Colonic mucosa (tissue), 4 donors: ENCODE results near the gene DNASE1L1. TPM values are rescaled to one million over a fixed set of nuclear protein-coding genes. Genes with fewer than 3 reads are reported as not detected.

Experiments used
- DNase-seq: peaks from one replicate; pipeline ENCODE4 v3.0.0-alpha.2; 2020
- H3K27ac ChIP-seq: fragments of 200-600 bp; one replicate; pipeline ENCODE4 v1.8.0; 2021
- H3K27me3 ChIP-seq: fragments of 200-600 bp; one replicate; pipeline ENCODE4 v1.8.0; 2021
- H3K36me3 ChIP-seq: fragments of 200-600 bp; one replicate; pipeline ENCODE4 v1.8.0; 2021
- H3K4me1 ChIP-seq: fragments of 200-600 bp; one replicate; pipeline ENCODE4 v1.8.0; 2021; ENCODE audit warnings: mild to moderate bottlenecking
- H3K4me3 ChIP-seq: fragments of 200-600 bp; one replicate; pipeline ENCODE4 v1.8.0; 2021
- H3K9ac ChIP-seq, 2 donors: one replicate each; pipeline ENCODE4 v1.7.0; 2013; ENCODE audit warnings: control low read depth in 2 of 2, low read depth in 2 of 2, low read length in 2 of 2
- H3K9me3 ChIP-seq: fragments of 200-600 bp; one replicate; pipeline ENCODE4 v1.8.0; 2021
- CTCF ChIP-seq: fragments of 200-600 bp; IDR thresholded peaks from one replicate; pipeline ENCODE4 v1.8.0; 2022; ENCODE audit warnings: antibody characterized with exemption, mild to moderate bottlenecking
- intact Hi-C: fragments of 100-400 bp; cut with DNase I; formaldehyde crosslinking; loops from one replicate; pipeline ENCODE4 v1.14.1; 2022
- total RNA-seq, 2 donors: library from RNA; stranded (reverse); fragmentation: NEBNext Ultra II Directional in 1 of 2; extraction: Animal tissue kit (Norgen Biotek cat#: 25700) in 1 of 2; gene quantifications; one replicate each; pipeline ENCODE4 v1.2.1, GENCODE V29; 2021
- donor health status: healthy.
- donor health status: DM: no; HTN: no; CAD: no.
- donor health status: DM: no; HTN: no; CAD: no.

The DNASE1L1 gene
- total RNA-seq, 2 donors from 2014 or later: 19.1 to 29.2 TPM

- intact Hi-C loops: no loop called here
- no peaks in the 10 kb centered on the region for H3K9me3 ChIP-seq
- no peak for TF ChIP-seq CTCF
- no peaks in the 10 kb centered on the region for H3K36me3 ChIP-seq
- peak overlapping the region; percentile 72 for H3K4me3 ChIP-seq
- H3K27me3 ChIP-seq: no peaks in the 10 kb centered on the region
- H3K27ac ChIP-seq: peak overlapping the region; percentile 89
- H3K9ac ChIP-seq: peak overlapping the region; percentile 81 to 84
- no peaks in the 10 kb centered on the region for H3K4me1 ChIP-seq
- DNase-seq: peak; percentile 41
Observed at GRCh38 chrX:154412468-154412867, 3.4 kb upstream of the DNASE1L1 start.

GRCh38 chrX:154411981-154412340 lies 2.9 kb upstream of the DNASE1L1 start:
- Histone ChIP-seq H3K27me3 (no peaks in the 10 kb centered on the region), H3K4me3 (peak overlapping the region; percentile 72), H3K4me1 (no peaks in the 10 kb centered on the region), H3K9ac (peak overlapping the region; percentile 81 to 84), H3K36me3 (no peaks in the 10 kb centered on the region), H3K9me3 (no peaks in the 10 kb centered on the region), H3K27ac (peak overlapping the region; percentile 89)
- intact Hi-C loops: no loop called here
- TF ChIP-seq CTCF: no peak
- DNase-seq: peak; percentile 79

- Histone ChIP-seq H3K9ac (peak overlapping the region; percentile 30 to 72), H3K27me3 (no peaks in the 10 kb centered on the region), H3K4me3 (peak overlapping the region; percentile 16), H3K4me1 (no peaks in the 10 kb centered on the region), H3K36me3 (no peaks in the 10 kb centered on the region), H3K9me3 (no peaks in the 10 kb centered on the region), H3K27ac (peak overlapping the region; percentile 15)
- no peak for DNase-seq
- TF ChIP-seq CTCF: no peak
- intact Hi-C loops: no loop called here
Observed at GRCh38 chrX:154408659-154409221, 314 bp downstream of the DNASE1L1 start.

GRCh38 chrX:154404625-154405192 lies 4.3 kb downstream of the DNASE1L1 start:
- intact Hi-C loops: loop anchor here (5.0 kb wide), 1 partner anchor 128 kb away; no protein-coding TSS in a partner anchor
- no peak overlapping the region for H3K27ac ChIP-seq
- no peaks in the 10 kb centered on the region for H3K9me3 ChIP-seq
- TF ChIP-seq CTCF: no peak
- no peaks in the 10 kb centered on the region for H3K27me3 ChIP-seq
- no peaks in the 10 kb centered on the region for H3K36me3 ChIP-seq
- H3K9ac ChIP-seq: no peak overlapping the region
- no peak for DNase-seq
- H3K4me1 ChIP-seq: no peaks in the 10 kb centered on the region
- H3K4me3 ChIP-seq: no peak overlapping the region

- Histone ChIP-seq H3K9ac (no peak overlapping the region), H3K36me3 (no peaks in the 10 kb centered on the region), H3K9me3 (no peaks in the 10 kb centered on the region), H3K27ac (no peak overlapping the region), H3K4me1 (no peaks in the 10 kb centered on the region), H3K4me3 (no peak overlapping the region), H3K27me3 (no peaks in the 10 kb centered on the region)
- intact Hi-C loops: loop anchor here (5.0 kb wide), 1 partner anchor 128 kb away; no protein-coding TSS in a partner anchor
- no peak for DNase-seq
- no peak for TF ChIP-seq CTCF
Observed at GRCh38 chrX:154403858-154404257, 5.2 kb downstream of the DNASE1L1 start.
